ENCODE measurements around the gene RABEP2.
"Not testable (repeated sequence)": the region's sequence is repeated elsewhere in the genome, so short reads cannot be mapped to it uniquely, and the experiment has no call there.

The RABEP2 gene

DNA sequence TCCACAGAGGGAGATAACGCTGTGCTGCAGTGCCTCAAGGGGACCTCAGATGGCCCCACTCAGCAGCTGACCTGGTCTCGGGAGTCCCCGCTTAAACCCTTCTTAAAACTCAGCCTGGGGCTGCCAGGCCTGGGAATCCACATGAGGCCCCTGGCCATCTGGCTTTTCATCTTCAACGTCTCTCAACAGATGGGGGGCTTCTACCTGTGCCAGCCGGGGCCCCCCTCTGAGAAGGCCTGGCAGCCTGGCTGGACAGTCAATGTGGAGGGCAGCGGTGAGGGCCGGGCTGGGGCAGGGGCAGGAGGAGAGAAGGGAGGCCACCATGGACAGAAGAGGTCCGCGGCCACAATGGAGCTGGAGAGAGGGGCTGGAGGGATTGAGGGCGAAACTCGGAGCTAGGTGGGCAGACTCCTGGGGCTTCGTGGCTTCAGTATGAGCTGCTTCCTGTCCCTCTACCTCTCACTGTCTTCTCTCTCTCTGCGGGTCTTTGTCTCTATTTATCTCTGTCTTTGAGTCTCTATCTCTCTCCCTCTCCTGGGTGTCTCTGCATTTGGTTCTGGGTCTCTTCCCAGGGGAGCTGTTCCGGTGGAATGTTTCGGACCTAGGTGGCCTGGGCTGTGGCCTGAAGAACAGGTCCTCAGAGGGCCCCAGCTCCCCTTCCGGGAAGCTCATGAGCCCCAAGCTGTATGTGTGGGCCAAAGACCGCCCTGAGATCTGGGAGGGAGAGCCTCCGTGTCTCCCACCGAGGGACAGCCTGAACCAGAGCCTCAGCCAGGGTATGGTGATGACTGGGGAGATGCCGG lies 7.5 kb upstream of the RABEP2 start:
- no peak for DNase-seq (ENCODE audit: low read depth)

DNA sequence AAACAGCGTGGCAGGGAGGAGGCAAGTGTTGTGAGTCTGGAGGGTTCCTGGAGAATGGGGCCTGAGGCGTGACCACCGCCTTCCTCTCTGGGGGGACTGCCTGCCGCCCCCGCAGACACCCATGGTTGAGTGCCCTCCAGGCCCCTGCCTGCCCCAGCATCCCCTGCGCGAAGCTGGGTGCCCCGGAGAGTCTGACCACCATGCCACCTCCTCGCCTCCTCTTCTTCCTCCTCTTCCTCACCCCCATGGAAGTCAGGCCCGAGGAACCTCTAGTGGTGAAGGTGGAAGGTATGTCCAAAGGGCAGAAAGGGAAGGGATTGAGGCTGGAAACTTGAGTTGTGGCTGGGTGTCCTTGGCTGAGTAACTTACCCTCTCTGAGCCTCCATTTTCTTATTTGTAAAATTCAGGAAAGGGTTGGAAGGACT lies 6.8 kb upstream of the RABEP2 start, which contains the start of gene CD19:
Gene CD19 (plus strand): TSS at position 171 of the 425 bp plus-strand sequence. CDS start 30 bp downstream, at position 201.
- DNase-seq (ENCODE audit: low read depth), result no peak

DNA sequence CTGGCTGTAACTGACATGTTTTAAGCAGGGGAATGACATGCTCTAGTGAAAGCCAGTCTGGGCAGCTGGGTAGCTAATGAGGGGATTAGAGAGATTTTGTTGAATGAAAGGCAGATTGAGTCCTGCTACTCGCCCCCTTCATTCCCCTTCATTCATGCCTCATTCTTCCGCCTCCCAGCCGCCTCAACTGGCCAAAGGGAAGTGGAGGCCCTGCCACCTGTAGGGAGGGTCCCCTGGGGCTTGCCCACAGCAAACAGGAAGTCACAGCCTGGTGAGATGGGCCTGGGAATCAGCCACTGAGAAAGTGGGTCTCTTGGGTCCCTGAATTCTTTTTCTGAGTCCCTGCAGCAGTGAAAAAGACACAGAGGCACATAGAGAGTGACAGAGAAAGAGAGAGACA lies 5.6 kb upstream of the RABEP2 start:
- DNase-seq (ENCODE audit: low read depth), result no peak

DNA sequence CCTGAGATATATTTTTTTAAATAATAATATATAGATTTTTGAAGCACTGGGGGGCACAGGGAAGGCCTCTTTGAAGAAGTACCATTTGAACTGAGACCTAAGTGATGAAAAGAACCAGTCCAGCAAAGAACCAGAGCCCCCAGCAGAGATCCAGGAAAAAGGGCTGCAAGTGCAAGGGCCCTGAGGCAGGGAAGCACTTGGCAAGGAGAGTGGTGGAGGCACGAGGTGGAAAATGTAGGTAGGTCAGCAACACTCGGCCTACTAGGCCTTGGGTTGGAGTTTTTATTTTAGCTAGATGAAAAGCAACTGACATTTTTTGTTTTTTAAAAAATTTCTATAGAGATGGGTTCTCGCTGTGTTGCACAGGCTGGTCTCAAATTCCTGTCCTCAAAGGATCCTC lies 5.2 kb upstream of the RABEP2 start:
- no peak for DNase-seq (ENCODE audit: low read depth)

DNA sequence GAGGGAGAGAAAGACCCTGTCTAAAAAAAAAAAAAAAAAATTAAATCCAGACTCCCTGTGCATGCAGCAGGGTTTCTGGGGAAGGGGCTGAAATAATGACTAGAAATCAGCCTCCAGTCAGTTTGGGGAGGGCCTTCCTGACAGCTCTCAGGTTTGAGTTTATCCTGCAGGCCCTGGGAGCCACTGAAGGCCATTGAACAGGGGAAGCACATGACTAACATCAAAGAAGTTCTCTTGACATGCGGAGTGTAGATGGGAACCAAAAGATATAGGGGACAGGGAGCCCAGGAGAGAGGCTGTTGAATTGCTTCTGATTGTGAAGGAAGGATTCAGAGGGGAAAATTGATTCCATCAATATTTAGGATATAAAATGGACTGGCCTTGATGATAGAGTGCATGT lies 2.8 kb upstream of the RABEP2 start:
- no peak for DNase-seq (ENCODE audit: low read depth)

DNA sequence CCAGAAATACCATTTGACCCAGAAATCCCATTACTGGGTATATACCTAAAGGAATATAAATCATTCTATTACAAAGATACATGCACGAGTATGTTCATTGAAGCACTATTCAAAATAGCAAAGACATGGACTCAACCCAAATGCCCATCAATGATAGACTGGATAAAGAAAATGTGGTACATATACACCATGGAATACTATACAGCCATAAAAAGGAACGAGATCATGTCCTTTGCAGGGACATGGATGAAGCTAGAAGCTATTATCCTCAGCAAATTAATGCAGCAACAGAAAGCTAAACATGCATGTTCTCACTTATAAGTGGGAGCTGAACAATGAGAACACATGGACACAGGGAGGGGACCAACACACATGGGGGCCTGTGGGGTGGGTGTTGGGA lies 1.2 kb upstream of the RABEP2 start:
- DNase-seq (ENCODE audit: low read depth), result not testable (repeated sequence)

DNA sequence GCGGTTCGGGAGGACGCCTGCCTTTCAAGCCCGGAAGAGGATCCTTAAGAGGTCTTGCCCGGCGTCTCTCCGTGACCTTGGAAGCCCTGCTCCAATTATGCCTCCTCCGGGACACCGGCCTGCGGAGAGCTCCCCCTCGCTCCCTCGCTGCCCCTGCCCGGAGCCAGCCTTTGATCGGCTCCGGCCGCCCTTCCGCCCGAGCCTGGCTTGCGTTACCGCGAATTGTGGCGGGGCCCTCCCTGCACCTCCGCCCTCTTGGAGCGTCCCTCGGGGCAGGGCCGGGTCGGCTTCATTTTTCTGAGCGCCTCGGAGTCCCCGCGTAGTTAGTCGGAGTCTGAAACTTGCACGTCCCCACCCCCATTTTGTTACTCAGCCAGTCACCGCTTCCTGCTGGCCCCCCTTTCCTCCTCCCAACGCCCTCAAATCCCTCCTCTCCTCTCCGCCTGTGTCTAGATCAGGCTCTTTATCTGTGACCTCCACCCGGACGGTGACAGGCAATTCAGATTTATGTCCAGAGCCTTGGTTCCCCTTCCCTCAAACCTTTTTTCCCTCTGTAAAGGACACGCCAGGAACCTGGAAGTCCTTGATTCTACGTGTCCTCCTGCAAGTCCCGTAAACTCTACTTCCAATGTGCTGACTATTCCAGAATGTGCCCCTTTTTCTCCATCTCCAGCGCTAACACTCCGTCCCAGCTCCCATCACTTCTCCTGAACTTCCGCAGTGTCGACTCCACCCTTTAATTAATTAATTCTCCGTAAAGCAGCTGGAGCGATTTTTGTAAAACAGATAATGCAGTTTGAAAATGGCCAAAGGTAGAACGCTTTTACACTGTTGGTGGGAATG lies 569 bp upstream of the RABEP2 start:
- DNase-seq (ENCODE audit: low read depth), result peak; percentile 79

GRCh38 chr16:28924399-28924761 lies 658 bp downstream of the RABEP2 start:
- DNase-seq (ENCODE audit: low read depth), result no peak

DNA sequence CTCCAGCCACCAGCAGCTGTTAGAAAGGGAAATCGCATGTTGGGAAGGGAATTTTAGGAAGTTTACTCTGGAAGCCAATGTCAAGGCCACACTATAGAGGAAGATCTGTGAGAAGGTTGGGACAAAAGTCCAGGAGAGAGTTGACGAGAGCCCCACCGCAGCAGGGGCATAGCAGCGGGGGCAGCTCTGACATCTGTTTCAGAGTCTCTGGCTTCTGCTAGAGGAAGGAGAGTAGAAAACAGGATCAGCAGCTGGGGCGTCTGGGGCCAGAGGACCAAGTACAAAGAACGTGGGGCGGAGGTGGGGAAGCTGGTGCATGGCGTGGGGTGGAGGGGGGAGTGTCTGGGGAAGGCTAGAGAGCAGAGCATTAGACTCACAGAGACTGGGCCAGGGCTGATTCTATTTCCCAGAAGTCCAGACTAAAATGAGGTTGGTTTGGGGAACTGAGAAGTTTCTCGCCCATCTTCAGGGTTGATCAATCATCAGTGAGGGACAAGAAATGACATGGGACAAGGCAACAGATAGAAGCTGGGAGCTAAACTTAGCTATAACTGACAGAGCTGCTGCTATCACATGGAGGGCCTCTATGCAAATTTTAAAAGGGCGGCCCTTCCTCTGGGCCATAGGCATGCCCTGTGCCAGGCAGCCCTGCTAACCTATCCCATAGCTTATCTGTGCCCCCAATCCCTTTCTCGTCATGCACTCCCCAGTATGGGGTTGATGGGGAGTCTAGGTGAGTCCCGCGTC lies 1.2 kb downstream of the RABEP2 start:
- DNase-seq (ENCODE audit: low read depth), result no peak

- no peak for DNase-seq (ENCODE audit: low read depth)
Observed at GRCh38 chr16:28923231-28923587, 1.8 kb downstream of the RABEP2 start.

DNA sequence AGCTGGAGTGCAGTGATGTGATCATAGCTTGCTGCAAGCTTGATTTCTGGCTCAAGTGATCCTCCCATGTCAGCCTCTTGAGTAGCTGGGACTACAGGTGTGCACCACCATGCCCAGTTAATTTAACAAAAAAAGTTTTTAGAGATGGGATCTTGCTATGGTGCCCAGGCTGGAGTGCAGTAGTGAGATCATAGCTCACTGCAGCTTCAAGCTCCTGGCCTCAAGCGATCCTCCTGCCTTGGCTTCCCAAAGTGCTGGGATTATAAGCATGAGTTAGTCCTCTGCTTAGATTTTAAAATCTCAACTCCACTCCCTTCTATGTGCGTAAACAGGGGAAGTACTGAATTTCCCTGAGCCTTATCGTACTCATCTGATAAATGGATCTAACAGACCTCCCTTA lies 6.3 kb downstream of the RABEP2 start:
- no peak for DNase-seq (ENCODE audit: low read depth)

GRCh38 chr16:28917095-28917494 lies 7.9 kb downstream of the RABEP2 start:
- DNase-seq (ENCODE audit: low read depth), result no peak

DNA sequence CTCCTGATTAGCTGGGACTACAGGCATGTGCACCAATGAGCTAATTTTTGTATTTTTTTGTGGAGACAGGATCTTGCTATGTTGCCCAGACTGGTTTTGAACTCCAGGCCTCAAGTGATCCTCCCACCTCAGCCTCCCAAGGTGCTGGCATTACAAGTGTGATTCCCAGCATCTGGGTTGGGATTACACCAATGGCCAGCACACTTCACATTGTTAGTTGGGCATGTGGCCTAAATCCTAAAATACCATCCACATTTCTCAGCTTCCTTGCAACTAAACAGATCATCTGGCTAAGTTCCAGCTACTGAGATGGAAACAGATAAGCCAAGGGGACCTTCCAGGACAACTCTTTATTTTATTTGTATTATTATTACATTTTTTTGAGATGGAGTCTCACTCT lies 9.9 kb downstream of the RABEP2 start:
- no peak for DNase-seq (ENCODE audit: low read depth)

- no peak for DNase-seq (ENCODE audit: low read depth)
Observed at GRCh38 chr16:28913946-28914724, 10.9 kb downstream of the RABEP2 start.

DNA sequence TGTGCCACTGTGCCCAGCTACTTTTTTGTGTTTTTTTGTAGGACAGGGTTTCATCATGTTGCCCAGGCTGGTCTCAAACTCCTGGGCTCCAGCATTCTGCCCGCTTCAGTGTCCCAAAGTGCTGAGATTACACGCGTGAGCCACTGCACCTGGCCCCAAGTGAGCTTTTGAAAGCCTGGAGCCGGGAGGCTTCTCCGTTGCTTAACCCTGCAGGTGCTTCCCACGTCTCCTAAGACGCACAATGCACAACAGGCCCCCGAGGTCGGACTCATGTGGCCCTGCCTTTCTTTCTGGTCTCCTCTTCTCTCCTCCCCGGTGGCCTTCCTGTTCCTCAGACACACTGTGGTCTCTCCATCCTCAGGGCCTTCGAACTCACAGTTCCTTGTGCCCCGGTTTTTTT lies 12.5 kb downstream of the RABEP2 start:
- no peak for DNase-seq (ENCODE audit: low read depth)

DNA sequence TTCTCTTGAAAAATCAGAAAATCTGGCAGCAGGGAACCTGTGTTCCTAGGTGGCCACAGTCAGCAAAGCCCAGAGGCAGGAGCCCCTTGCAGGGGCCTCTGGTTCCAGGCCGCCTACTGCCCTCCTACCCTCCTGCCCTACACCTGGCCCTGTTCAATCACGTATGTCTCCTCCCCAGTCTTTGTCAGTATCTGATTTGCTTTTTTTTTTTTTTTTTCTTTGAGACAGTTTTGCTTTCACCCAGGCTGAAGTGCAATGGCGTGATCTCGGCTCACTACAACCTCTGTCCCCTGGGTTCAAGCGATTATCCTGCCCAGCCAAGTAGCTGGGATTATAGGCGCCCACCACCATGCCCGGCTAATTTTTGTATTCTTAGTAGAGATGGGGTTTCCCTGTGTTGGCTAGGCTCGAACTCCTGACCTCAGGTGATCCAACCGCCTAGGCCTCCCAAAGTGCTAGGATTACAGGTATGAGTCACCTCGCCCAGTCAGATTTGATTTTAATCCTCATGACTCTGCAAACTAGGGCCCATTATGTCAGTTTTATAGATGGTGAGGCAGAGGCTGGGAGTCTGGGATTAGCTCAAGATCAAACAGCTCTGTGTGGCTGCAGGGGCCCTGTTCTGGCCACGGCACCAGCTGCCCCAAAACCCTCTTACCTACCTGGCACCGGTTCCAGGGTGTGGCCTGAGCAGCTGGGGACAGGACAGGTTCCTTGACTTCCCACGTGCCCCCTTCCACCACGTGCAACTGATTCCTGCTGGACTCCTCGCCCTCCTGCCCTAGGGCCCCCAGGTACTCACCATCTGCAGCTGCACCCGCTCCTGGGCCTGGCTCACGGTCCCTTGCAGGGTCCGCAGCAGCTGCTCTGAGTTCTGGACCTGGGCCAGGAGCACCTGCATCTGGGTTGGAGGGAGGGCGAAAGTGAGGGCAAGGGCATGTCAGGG lies 14.7 kb downstream of the RABEP2 start:
- no peak for DNase-seq (ENCODE audit: low read depth)

GRCh38 chr16:28905800-28906372 lies 19.2 kb downstream of the RABEP2 start:
- no peak for DNase-seq (ENCODE audit: low read depth)

DNA sequence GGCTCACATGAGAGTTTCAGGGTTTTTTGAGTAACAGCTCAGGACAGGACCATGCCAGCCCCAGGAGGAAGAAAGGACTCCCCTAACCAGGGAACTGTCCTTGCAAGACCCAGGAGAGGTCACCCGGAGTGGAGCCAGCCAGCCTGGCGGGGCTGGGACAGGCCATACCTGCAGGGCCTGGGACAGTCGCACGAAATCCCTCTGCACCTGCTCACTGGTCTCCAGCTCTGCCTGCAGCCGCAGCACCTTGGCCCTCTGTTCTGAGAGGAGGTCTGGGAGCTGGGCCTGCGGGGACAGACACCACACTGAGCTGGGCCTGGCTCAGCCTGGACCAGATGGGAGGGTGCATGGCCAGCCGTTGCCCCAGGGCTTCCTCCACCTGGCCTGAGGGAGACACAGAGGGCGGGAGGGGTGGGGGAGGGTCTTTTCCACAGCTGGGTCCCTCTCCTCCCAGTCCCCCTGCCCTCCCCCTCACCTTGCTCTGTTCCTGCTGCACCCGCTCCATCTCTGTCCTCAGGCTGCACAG lies 19.7 kb downstream of the RABEP2 start:
- DNase-seq (ENCODE audit: low read depth), result no peak

GRCh38 chr16:28904828-28905227 lies 20.2 kb downstream of the RABEP2 start:
- DNase-seq (ENCODE audit: low read depth), result no peak

- DNase-seq (ENCODE audit: low read depth), result no peak
Observed at GRCh38 chr16:28904363-28904762, 20.7 kb downstream of the RABEP2 start.
